Spleen (tissue), 11 donors: Measurements from ENCODE around the gene SPRED1. TPM values are rescaled to one million over a fixed set of nuclear protein-coding genes. Genes with fewer than 3 reads are reported as not detected.
"Not testable (repeated sequence)": the region's sequence is repeated elsewhere in the genome, so short reads cannot be mapped to it uniquely, and the experiment has no call there.

Experiments
- DNase-seq: peaks from one replicate; pipeline ENCODE4 v3.0.0-alpha.2; 2020
- H3K27ac ChIP-seq, 8 donors: fragments of 200-600 bp; sonication (generic) in 7 of 8; 1 replicate in 4 of 8; 2 replicates in 4 of 8; pipeline versions ENCODE4 v1.5.0 to v1.8.0; 2016 to 2021; ENCODE audit warnings: inconsistent platforms in 4 of 8, mild to moderate bottlenecking in 4 of 8, moderate library complexity in 1 of 8
- H3K27me3 ChIP-seq, 7 donors: fragments of 200-600 bp; sonication (generic) in 6 of 7; replicated peaks in 1 of 7; 1 replicate in 4 of 7; 2 replicates in 3 of 7; pipeline versions ENCODE4 v1.5.0 to v1.8.0; 2016 to 2021; ENCODE audit warnings: inconsistent platforms in 3 of 7, mild to moderate bottlenecking in 1 of 7
- H3K36me3 ChIP-seq, 6 donors: fragments of 200-600 bp; sonication (generic) in 5 of 6; 1 replicate in 4 of 6; 2 replicates in 2 of 6; pipeline versions ENCODE4 v1.5.0 to v1.8.0; 2016 to 2021; ENCODE audit warnings: inconsistent platforms in 2 of 6
- H3K4me1 ChIP-seq, 6 donors: fragments of 200-600 bp; sonication (generic) in 5 of 6; 1 replicate in 3 of 6; 2 replicates in 3 of 6; pipeline versions ENCODE4 v1.5.0 to v1.8.0; 2016 to 2021; ENCODE audit warnings: inconsistent platforms in 3 of 6
- H3K4me3 ChIP-seq, 8 donors: fragments of 200-600 bp; sonication (generic) in 7 of 8; 1 replicate in 4 of 8; 2 replicates in 4 of 8; pipeline versions ENCODE4 v1.5.0 to v1.8.0; 2016 to 2021; ENCODE audit warnings: inconsistent platforms in 4 of 8, mild to moderate bottlenecking in 4 of 8, moderate library complexity in 2 of 8
- H3K9me3 ChIP-seq, 8 donors: fragments of 200-600 bp; sonication (generic) in 7 of 8; 1 replicate in 4 of 8; 2 replicates in 4 of 8; pipeline versions ENCODE4 v1.5.0 to v1.8.0; 2016 to 2021; ENCODE audit warnings: inconsistent platforms in 4 of 8
- POLR2A ChIP-seq, 3 donors: fragments of 450-650 bp; IDR thresholded peaks; one replicate each; pipeline ENCODE4 v1.5.1; 2017; ENCODE audit warnings: antibody characterized with exemption in 3 of 3, mild to moderate bottlenecking in 1 of 3
- POLR2AphosphoS5 ChIP-seq, 3 donors: sonication (generic); formaldehyde crosslinking; IDR thresholded peaks; one replicate each; pipeline ENCODE4 v1.5.1; 2017; ENCODE audit warnings: antibody characterized with exemption in 3 of 3
- WGBS, 5 donors: extraction: QIAGEN DNeasy Blood & Tissue Kit in 3 of 5; methylation state at CpG; one replicate each; pipeline versions ENCODE4 v1.1.5 to v1.1.7; 2013 to 2018; 5-methylcytosine and 5-hydroxymethylcytosine counted together
- intact Hi-C: fragments of 100-400 bp; cut with DNase I; formaldehyde crosslinking; loops from one replicate; pipeline ENCODE4 v1.15.0; 2023; ENCODE audit warnings: low total_unique reads
- polyA plus RNA-seq, 3 donors: library from polyadenylated mRNA; stranded (reverse); fragments of 200-250 nt; gene quantifications; one replicate each; pipeline ENCODE4 v1.2.1, GENCODE V29; 2013
- total RNA-seq, 7 donors: library from RNA; depleted of rRNA in 3 of 7; stranded (reverse); fragments of >200 nt in 3 of 7; fragmentation: NEBNext Ultra II Directional in 4 of 7; extraction: Animal tissue kit (Norgen Biotek cat#: 25700) in 4 of 7; gene quantifications; one replicate each; pipeline versions ENCODE4 v1.1.0 to v1.2.1, GENCODE V29; 2016 to 2021
- TF ChIP-seq, protein P1 (sequence below), 11 experiments: fragments of 200-600 bp in 7 of 11; fragments of 450-650 bp in 4 of 11; sonication (generic) in 4 of 11; IDR thresholded peaks in 8 of 11; conservative IDR thresholded peaks in 3 of 11; 1 replicate in 7 of 11; 2 replicates in 4 of 11; pipeline versions ENCODE4 v1.4.0 to v1.8.0; 2016 to 2021; ENCODE audit warnings: antibody characterized with exemption in 11 of 11, inconsistent platforms in 4 of 11, mild to moderate bottlenecking in 1 of 11
- donor health status: healthy with polysubstance abuse.
- donor health status: DM: no; HTN: no; CAD: no; lungs with moderate emphysema.
- donor health status: DM: no; HTN: no; CAD: no.
- donor health status: Bipolar disorder and iron deficiency.
- donor health status: healthy.
- donor health status: DM: no; HTN: no; CAD: no.
- donor health status: DM: yes; HTN: yes; CAD: no.

The SPRED1 gene
- total and polyA plus RNA-seq, 10 donors = 3.1 to 36.9 (median 25.5) TPM

DNA sequence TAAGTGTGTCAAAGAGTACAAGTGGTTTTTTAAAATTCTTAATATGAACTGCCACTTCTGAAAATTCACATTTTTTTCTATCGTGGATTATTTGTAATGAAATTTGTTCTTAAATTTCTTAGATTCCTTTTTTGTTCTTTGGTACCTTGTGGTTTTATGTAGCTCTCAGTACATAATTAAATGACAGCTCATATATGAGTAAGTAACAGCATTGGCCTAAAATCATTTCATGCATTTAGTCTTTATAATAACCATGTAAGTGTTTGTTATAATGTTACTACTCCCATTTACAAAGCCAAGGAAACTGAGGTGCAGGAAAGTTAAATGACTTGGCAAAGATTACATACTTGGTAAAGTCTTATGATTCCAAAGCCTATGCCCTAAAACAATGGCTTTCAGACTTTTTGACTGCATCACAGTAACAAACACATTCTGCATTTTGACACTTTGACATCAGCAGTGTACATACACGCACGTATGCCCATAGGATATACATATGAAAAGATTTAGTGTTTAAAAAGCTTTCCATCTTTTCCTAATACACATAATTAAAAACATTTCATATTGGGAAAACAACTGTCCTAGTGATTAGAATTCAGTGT is 14.9 kb downstream of the SPRED1 start:
- H3K27me3 ChIP-seq = no peaks in the 10 kb centered on the region
- no peak overlapping the region for H3K4me3 ChIP-seq
- intact Hi-C loops = no loop called here
- peaks cover 0 to 4% (median 0%) of the 10 kb centered on the region in 6 donors for H3K36me3 ChIP-seq
- WGBS, 5 donors = 89 to 97% (median 93%) methylated on average over 3 of the region's 3 CpGs
- DNase-seq = no peak
- H3K4me1 ChIP-seq = peaks cover 0 to 4% (median 2%) of the 10 kb centered on the region in 6 donors
- TF ChIP-seq POLR2A (IDR thresholded peaks at IDR 0.05) (no peak), POLR2AphosphoS5 (IDR thresholded peaks at IDR 0.05) (no peak)
- TF ChIP-seq, protein P1, sequence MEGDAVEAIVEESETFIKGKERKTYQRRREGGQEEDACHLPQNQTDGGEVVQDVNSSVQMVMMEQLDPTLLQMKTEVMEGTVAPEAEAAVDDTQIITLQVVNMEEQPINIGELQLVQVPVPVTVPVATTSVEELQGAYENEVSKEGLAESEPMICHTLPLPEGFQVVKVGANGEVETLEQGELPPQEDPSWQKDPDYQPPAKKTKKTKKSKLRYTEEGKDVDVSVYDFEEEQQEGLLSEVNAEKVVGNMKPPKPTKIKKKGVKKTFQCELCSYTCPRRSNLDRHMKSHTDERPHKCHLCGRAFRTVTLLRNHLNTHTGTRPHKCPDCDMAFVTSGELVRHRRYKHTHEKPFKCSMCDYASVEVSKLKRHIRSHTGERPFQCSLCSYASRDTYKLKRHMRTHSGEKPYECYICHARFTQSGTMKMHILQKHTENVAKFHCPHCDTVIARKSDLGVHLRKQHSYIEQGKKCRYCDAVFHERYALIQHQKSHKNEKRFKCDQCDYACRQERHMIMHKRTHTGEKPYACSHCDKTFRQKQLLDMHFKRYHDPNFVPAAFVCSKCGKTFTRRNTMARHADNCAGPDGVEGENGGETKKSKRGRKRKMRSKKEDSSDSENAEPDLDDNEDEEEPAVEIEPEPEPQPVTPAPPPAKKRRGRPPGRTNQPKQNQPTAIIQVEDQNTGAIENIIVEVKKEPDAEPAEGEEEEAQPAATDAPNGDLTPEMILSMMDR (IDR thresholded peaks at IDR 0.05 in 8 of 11, conservative IDR thresholded peaks at IDR 0.05 in 3 of 11) = no peak
- no peak overlapping the region for H3K27ac ChIP-seq
- no peaks in the 10 kb centered on the region for H3K9me3 ChIP-seq

DNA sequence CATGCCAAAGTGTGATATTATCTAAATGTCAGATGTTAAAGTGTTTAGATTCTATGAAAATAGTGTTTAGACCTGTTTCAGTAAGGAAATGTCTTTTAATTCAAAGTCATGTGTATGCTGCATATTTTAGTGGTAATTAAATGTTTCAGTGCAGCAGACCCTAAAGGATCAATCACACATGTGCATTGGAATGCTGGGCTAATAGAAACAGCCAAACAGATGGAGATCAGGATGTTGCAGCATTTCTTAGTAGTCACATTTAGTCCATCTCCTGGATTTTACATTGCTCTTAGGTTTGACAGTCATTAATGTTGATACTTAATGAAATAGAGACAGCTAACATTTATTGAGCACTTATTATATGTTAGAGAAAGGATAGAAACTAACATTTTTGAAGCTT is 18.5 kb downstream of the SPRED1 start:
- Histone ChIP-seq H3K36me3 (peaks cover 0 to 4% (median 0%) of the 10 kb centered on the region in 6 donors), H3K9me3 (no peaks in the 10 kb centered on the region), H3K4me1 (peaks cover 0 to 18% (median 14%) of the 10 kb centered on the region in 6 donors), H3K27me3 (no peaks in the 10 kb centered on the region), H3K4me3 (no peak overlapping the region), H3K27ac (no peak overlapping the region)
- TF ChIP-seq, protein P1 (IDR thresholded peaks at IDR 0.05 in 8 of 11, conservative IDR thresholded peaks at IDR 0.05 in 3 of 11) = no peak
- no peak for TF ChIP-seq POLR2A (IDR thresholded peaks at IDR 0.05)
- no peak for TF ChIP-seq POLR2AphosphoS5 (IDR thresholded peaks at IDR 0.05)
- intact Hi-C loops = no loop called here
- DNase-seq = no peak

DNA sequence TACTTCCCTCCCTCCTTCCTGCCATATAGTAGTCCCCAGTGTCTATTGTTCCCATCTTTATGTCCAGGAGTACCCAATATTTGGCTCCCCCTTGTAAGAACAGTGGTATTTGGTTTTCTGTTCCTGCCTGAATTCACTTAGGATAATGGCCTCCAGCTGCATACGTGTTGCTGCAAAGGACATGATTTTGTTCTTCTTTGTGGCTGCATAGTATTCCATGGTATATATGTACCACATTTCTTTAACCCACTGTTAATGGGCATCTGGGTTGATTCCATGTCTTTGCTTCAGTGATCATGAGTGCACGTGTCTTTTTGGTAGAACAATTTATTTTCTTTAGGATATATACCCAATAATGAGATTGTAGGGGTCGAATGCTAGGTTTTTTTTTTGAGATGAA is 19.3 kb downstream of the SPRED1 start:
- 86 to 99% (median 92%) methylated on average over 3 of the region's 3 CpGs for WGBS, 5 donors
- H3K4me3 ChIP-seq = no peak overlapping the region
- intact Hi-C loops = no loop called here
- no peak for DNase-seq
- H3K27ac ChIP-seq = no peak overlapping the region
- no peaks in the 10 kb centered on the region for H3K9me3 ChIP-seq
- H3K4me1 ChIP-seq = peaks cover 0 to 17% (median 13%) of the 10 kb centered on the region in 6 donors
- peaks cover 0 to 4% (median 0%) of the 10 kb centered on the region in 6 donors for H3K36me3 ChIP-seq
- TF ChIP-seq POLR2A (IDR thresholded peaks at IDR 0.05) (no peak), POLR2AphosphoS5 (IDR thresholded peaks at IDR 0.05) (no peak)
- TF ChIP-seq, protein P1 (IDR thresholded peaks at IDR 0.05 in 8 of 11, conservative IDR thresholded peaks at IDR 0.05 in 3 of 11) = no peak
- no peaks in the 10 kb centered on the region for H3K27me3 ChIP-seq

DNA sequence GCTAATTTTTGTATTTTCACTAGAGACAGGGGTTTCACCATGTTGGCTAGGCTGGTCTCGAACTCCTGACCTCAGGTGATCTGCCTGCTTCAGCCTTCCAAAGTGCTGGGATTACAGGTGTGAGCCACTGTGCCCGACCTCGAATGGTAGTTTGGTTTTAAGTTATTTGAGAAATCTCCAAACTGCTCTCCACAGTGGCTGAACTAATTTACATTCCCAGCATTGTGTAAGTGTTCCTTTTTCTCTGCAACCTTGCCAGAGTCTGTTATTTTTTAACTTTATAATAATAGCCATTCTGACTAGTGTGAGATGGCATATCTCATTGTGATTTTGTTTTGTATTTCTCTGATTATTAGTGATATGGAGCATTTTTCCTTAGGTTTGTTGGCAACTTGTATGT is 19.8 kb downstream of the SPRED1 start:
- intact Hi-C loops, H3K9me3 ChIP-seq, H3K4me3 ChIP-seq, H3K36me3 ChIP-seq, H3K27me3 ChIP-seq, DNase-seq, H3K27ac ChIP-seq: not testable (repeated sequence)
- H3K4me1 ChIP-seq = peaks cover 0 to 14% (median 12%) of the 10 kb centered on the region in 6 donors
- WGBS, 5 donors = 82 to 100% (median 90%) methylated on average over 3 of the region's 3 CpGs
